CD14-positive monocyte (primary cell): ENCODE data around the gene CHN2. TPM values are rescaled to one million over a fixed set of nuclear protein-coding genes. Genes with fewer than 3 reads are reported as not detected.
A peak's percentile ranks its signal among the peaks of the same experiment; 100 is the strongest.

Experiments
- DNase-seq, 3 donors: peaks; one replicate each; pipeline ENCODE4 v3.0.0-alpha.2; 2011 to 2022
- H2AFZ ChIP-seq: 2 replicates; pipeline ENCODE4 v1.6.0; 2012; ENCODE audit warnings: mild to moderate bottlenecking, low read depth, low read length, inconsistent platforms; ENCODE audit not compliant: insufficient read depth, poor library complexity, severe bottlenecking
- H3K27ac ChIP-seq, 2 donors: 1 replicate in 1 of 2; 2 replicates in 1 of 2; pipeline ENCODE4 v1.5.1; 2012 to 2013; ENCODE audit warnings: low read length in 2 of 2, control low read depth in 1 of 2, inconsistent platforms in 1 of 2, low read depth in 1 of 2, mild to moderate bottlenecking in 1 of 2
- H3K27me3 ChIP-seq, 2 donors: one replicate each; pipeline versions ENCODE4 v1.6.0 to v1.6.1; 2011 to 2013; ENCODE audit warnings: low read length in 2 of 2; ENCODE audit not compliant: control insufficient read depth in 2 of 2, insufficient read depth in 2 of 2
- H3K36me3 ChIP-seq, 2 donors: replicated peaks in 1 of 2; 1 replicate in 1 of 2; 2 replicates in 1 of 2; pipeline versions ENCODE4 v1.5.1 to v1.6.1; 2012 to 2013; ENCODE audit warnings: low read length in 2 of 2, control low read depth in 1 of 2, inconsistent platforms in 1 of 2, mild to moderate bottlenecking in 1 of 2; ENCODE audit not compliant: insufficient read depth in 2 of 2, control insufficient read depth in 1 of 2
- H3K4me1 ChIP-seq, 2 donors: 1 replicate in 1 of 2; 2 replicates in 1 of 2; pipeline versions ENCODE4 v1.5.1 to v1.6.1; 2012 to 2013; ENCODE audit warnings: low read length in 2 of 2, control low read depth in 1 of 2, inconsistent platforms in 1 of 2, mild to moderate bottlenecking in 1 of 2, moderate library complexity in 1 of 2; ENCODE audit not compliant: insufficient read depth in 2 of 2, control insufficient read depth in 1 of 2
- H3K4me2 ChIP-seq: replicated peaks from 2 replicates; pipeline ENCODE3; 2012; ENCODE audit warnings: low read length, moderate library complexity, mild to moderate bottlenecking; ENCODE audit not compliant: poor library complexity, severe bottlenecking; ENCODE audit errors: extremely low read depth
- H3K4me3 ChIP-seq, 3 experiments: fragments of 200-600 bp in 1 of 3; sonication (generic) in 1 of 3; replicated peaks in 1 of 3; 1 replicate in 2 of 3; 2 replicates in 1 of 3; pipeline ENCODE4 v1.5.1; 2011 to 2013; ENCODE audit warnings: low read length in 3 of 3, mild to moderate bottlenecking in 3 of 3, control low read depth in 2 of 3, low read depth in 2 of 3, inconsistent platforms in 1 of 3, moderate library complexity in 1 of 3
- H3K79me2 ChIP-seq: 2 replicates; pipeline ENCODE4 v1.6.0; 2012; ENCODE audit warnings: mild to moderate bottlenecking, control low read depth, inconsistent platforms, low read length, moderate library complexity; ENCODE audit not compliant: insufficient read depth
- H3K9ac ChIP-seq: 2 replicates; pipeline ENCODE4 v1.6.0; 2017; ENCODE audit warnings: low read length, mild to moderate bottlenecking; ENCODE audit not compliant: insufficient read depth, poor library complexity, severe bottlenecking
- H3K9me3 ChIP-seq, 2 donors: replicated peaks in 1 of 2; 1 replicate in 1 of 2; 2 replicates in 1 of 2; pipeline versions ENCODE4 v1.5.1 to v1.6.1; 2012 to 2013; ENCODE audit warnings: low read length in 2 of 2, control low read depth in 1 of 2; ENCODE audit not compliant: control insufficient read depth in 1 of 2, insufficient read depth in 1 of 2
- H4K20me1 ChIP-seq: 2 replicates; pipeline ENCODE4 v1.6.0; 2012; ENCODE audit warnings: mild to moderate bottlenecking, low read length, control low read depth, moderate library complexity; ENCODE audit not compliant: insufficient read depth
- H3K27ac Mint-ChIP-seq, 7 donors: one replicate each; pipeline ENCODE4 v1.8.0; 2020; ENCODE audit warnings: mild to moderate bottlenecking in 7 of 7, mixed read lengths in 7 of 7, moderate library complexity in 6 of 7, inconsistent platforms in 2 of 7
- H3K27me3 Mint-ChIP-seq, 3 donors: one replicate each; pipeline ENCODE4 v1.8.0; 2021 to 2022; ENCODE audit warnings: low read depth in 3 of 3, mild to moderate bottlenecking in 3 of 3, mixed read lengths in 3 of 3, moderate library complexity in 3 of 3, inconsistent platforms in 1 of 3
- H3K36me3 Mint-ChIP-seq, 2 donors: one replicate each; pipeline ENCODE4 v1.8.0; 2020; ENCODE audit warnings: mixed read lengths in 2 of 2, inconsistent platforms in 1 of 2, mild to moderate bottlenecking in 1 of 2
- H3K4me1 Mint-ChIP-seq: one replicate; pipeline ENCODE4 v1.8.0; 2020; ENCODE audit warnings: mild to moderate bottlenecking, mixed read lengths
- H3K4me3 Mint-ChIP-seq, 2 donors: one replicate each; pipeline ENCODE4 v1.8.0; 2020; ENCODE audit warnings: mild to moderate bottlenecking in 2 of 2, mixed read lengths in 2 of 2, moderate library complexity in 1 of 2
- H3K9me3 Mint-ChIP-seq, 7 donors: one replicate each; pipeline ENCODE4 v1.8.0; 2020 to 2022; ENCODE audit warnings: mixed read lengths in 7 of 7, mild to moderate bottlenecking in 6 of 7, moderate library complexity in 6 of 7, inconsistent platforms in 2 of 7
- CTCF ChIP-seq: fragments of 200-600 bp; IDR thresholded peaks from one replicate; pipeline ENCODE4 v1.8.0; 2022; ENCODE audit warnings: antibody characterized with exemption, mild to moderate bottlenecking
- WGBS: methylation state at CpG from one replicate; pipeline ENCODE4 v1.1.5; 2013; ENCODE audit warnings: missing lambda C conversion rate; ENCODE audit not compliant: insufficient coverage; 5-methylcytosine and 5-hydroxymethylcytosine counted together
- intact Hi-C, 2 donors: fragments of 100-400 bp; cut with micrococcal nuclease; formaldehyde crosslinking; loops; one replicate each; pipeline versions ENCODE4 v1.15.0 to v1.15.1; 2023
- polyA plus RNA-seq, 3 donors: library from polyadenylated mRNA; depleted of rRNA in 1 of 3; unstranded in 2 of 3; stranded (reverse) in 1 of 3; fragments of 300-500 nt in 2 of 3; fragments of >200 nt in 1 of 3; fragmentation: Illumina TruSeq in 2 of 3; gene quantifications; 1 replicate in 2 of 3; 2 replicates in 1 of 3; pipeline ENCODE4 v1.2.3, GENCODE V29; 2012 to 2021

Gene CHN2
- polyA plus RNA-seq, 3 donors = 26.6 to 66.5 (median 44.8) TPM

GRCh38 chr7:29150856-29151255 lies 43.7 kb upstream of the CHN2 start:
- Mint-ChIP-seq H3K4me1 (peaks cover 55% of the 10 kb centered on the region), H3K36me3 (peaks cover 44 to 47% of the 10 kb centered on the region in 2 donors), H3K27me3 (peaks cover 0 to 2% (median 0%) of the 10 kb centered on the region in 3 donors), H3K4me3 (no peak overlapping the region), H3K27ac (peak overlapping the region in 1 of 7 donors; percentile 53), H3K9me3 (peaks cover 0 to 9% (median 2%) of the 10 kb centered on the region in 7 donors)
- Histone ChIP-seq H3K36me3 (peaks cover 16 to 48% of the 10 kb centered on the region in 2 donors), H4K20me1 (peaks cover 54% of the 10 kb centered on the region), H3K9me3 (no peaks in the 10 kb centered on the region), H3K27me3 (no peaks in the 10 kb centered on the region), H3K27ac (no peak overlapping the region), H3K4me1 (peaks cover 41 to 48% of the 10 kb centered on the region in 2 donors), H3K9ac (no peak overlapping the region), H2AFZ (no peak overlapping the region), H3K79me2 (peaks cover 44% of the 10 kb centered on the region), H3K4me2 (no peak overlapping the region), H3K4me3 (no peak overlapping the region)
- intact Hi-C loops = no loop called here
- no peak for TF ChIP-seq CTCF
- no CpG with 5 or more reads among the region's 2 CpGs for WGBS
- no peak for DNase-seq

- Histone ChIP-seq H3K4me1 (peaks cover 24 to 36% of the 10 kb centered on the region in 2 donors), H3K27me3 (no peaks in the 10 kb centered on the region), H3K9me3 (no peaks in the 10 kb centered on the region), H3K4me3 (no peak overlapping the region), H2AFZ (no peak overlapping the region), H3K4me2 (no peak overlapping the region), H3K27ac (no peak overlapping the region), H3K9ac (no peak overlapping the region), H3K36me3 (peaks cover 17 to 48% of the 10 kb centered on the region in 2 donors), H4K20me1 (peaks cover 78% of the 10 kb centered on the region), H3K79me2 (peaks cover 13% of the 10 kb centered on the region)
- WGBS = no CpG with 5 or more reads among the region's 2 CpGs
- no peak for TF ChIP-seq CTCF
- H3K4me3 Mint-ChIP-seq = no peak overlapping the region
- no peak for DNase-seq
- peaks cover 0 to 2% (median 2%) of the 10 kb centered on the region in 3 donors for H3K27me3 Mint-ChIP-seq
- H3K27ac Mint-ChIP-seq = no peak overlapping the region
- intact Hi-C loops = no loop called here
- H3K4me1 Mint-ChIP-seq = peaks cover 41% of the 10 kb centered on the region
- H3K36me3 Mint-ChIP-seq = peaks cover 47 to 54% of the 10 kb centered on the region in 2 donors
- peaks cover 0 to 9% (median 2%) of the 10 kb centered on the region in 7 donors for H3K9me3 Mint-ChIP-seq
Observed at GRCh38 chr7:29154076-29154475, 40.5 kb upstream of the CHN2 start.
